Jurkat, Clone E6-1 (cell line): ENCODE results near the gene OLFM1.
"Not testable (repeated sequence)": the region's sequence is repeated elsewhere in the genome, so short reads cannot be mapped to it uniquely, and the experiment has no call there.

Source experiments
- DNase-seq: peaks from one replicate; pipeline ENCODE4 v3.0.0-alpha.2; 2011; ENCODE audit warnings: low read depth, low spot score
- H3K4me3 ChIP-seq: 2 replicates; pipeline ENCODE4 v1.5.1; 2011; ENCODE audit warnings: mild to moderate bottlenecking, low read length, control low read depth, moderate library complexity

The OLFM1 gene

GRCh38 chr9:135101486-135101885 lies 14.0 kb downstream of the OLFM1 start:
- DNase-seq, result no peak
- H3K4me3 ChIP-seq, result no peak overlapping the region

DNA sequence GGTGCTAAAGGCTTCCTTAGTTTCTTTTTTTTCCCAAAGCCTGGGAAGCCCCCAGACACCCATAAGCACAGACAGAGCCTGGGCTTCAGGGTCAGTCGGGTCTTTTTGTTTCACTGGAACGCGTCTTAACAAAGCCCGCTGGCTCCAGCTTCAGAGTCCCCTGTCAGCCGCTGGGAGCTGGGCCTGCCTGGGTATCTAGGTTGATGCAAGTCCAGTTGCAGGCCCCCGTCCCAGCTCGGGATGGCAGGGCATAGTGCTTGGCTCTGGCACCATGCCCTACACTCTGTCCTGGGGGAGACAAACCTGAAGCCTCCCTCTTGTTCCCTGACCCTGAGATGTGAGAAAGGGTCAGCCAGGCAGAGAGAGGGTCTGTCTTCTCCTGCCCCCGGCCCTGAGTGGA lies 14.5 kb downstream of the OLFM1 start:
- DNase-seq, result no peak
- no peak overlapping the region for H3K4me3 ChIP-seq

- no peak for DNase-seq
- H3K4me3 ChIP-seq, result no peak overlapping the region
These were observed 14.9 kb downstream of the OLFM1 start for GRCh38 chr9:135102331-135102730.

DNA sequence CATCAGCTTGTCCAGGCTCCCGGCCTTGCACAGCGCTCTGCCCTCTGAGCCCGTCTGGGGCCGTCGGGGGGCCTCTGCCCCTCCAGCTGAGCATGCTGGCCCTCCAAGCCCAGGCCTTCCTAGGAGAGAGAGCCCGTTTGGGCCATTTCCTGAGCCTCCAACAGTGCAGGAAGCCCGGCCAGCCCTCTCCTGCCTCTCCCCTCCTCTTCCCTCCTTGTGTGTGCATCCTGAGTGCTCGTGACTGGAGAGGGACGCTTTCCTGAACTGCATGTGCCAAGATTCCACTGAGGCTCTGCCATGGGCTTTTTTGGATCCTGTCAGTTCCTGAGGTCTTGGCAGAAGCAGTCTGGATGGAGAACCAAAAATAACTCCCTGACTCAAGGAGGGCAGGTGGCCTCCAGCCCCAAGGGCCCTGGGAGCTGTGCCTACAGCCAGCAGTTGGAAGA lies 15.6 kb downstream of the OLFM1 start:
- DNase-seq, result no peak
- no peak overlapping the region for H3K4me3 ChIP-seq

GRCh38 chr9:135103931-135104639 lies 16.6 kb downstream of the OLFM1 start:
- no peak overlapping the region for H3K4me3 ChIP-seq
- no peak for DNase-seq

- no peak overlapping the region for H3K4me3 ChIP-seq
- no peak for DNase-seq
These were observed 17.3 kb downstream of the OLFM1 start for GRCh38 chr9:135104761-135105160.

GRCh38 chr9:135105211-135105745 lies 17.8 kb downstream of the OLFM1 start:
- no peak overlapping the region for H3K4me3 ChIP-seq
- DNase-seq, result no peak

GRCh38 chr9:135105938-135106491 lies 18.5 kb downstream of the OLFM1 start:
- H3K4me3 ChIP-seq, result no peak overlapping the region
- no peak for DNase-seq

DNA sequence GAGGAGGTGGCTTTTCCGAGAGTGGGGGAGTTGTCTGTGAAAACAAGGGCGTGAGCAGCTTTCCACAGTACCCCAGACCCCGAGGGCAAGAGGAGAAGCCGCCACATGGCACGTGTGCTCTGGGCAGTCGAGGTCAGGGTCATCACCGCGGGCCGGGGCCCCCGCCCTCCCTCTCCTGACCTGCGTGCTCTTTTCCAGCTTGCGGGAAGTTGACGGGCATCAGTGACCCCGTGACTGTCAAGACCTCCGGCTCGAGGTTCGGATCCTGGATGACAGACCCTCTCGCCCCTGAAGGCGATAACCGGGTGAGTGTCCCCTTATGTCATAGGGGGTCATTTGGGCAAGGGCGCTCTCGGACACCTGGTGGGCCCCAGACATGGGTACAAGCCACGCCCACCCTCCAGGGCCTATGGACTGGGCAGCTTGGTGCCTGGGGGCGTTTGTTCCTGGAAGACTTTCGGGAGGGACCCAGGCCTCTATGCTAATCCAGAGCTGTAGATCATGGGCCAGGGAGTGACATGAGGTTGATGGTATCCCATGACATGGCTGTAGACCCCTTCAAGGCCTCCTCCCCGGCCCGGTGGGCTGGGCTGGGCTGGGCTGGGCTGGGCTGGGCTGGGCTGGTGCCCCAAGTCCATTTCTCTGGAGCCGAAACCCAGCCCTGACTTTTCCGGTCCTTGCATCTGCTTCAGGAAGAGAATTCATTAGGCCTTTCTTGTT lies 19.2 kb downstream of the OLFM1 start:
- H3K4me3 ChIP-seq, result no peak overlapping the region
- no peak for DNase-seq

DNA sequence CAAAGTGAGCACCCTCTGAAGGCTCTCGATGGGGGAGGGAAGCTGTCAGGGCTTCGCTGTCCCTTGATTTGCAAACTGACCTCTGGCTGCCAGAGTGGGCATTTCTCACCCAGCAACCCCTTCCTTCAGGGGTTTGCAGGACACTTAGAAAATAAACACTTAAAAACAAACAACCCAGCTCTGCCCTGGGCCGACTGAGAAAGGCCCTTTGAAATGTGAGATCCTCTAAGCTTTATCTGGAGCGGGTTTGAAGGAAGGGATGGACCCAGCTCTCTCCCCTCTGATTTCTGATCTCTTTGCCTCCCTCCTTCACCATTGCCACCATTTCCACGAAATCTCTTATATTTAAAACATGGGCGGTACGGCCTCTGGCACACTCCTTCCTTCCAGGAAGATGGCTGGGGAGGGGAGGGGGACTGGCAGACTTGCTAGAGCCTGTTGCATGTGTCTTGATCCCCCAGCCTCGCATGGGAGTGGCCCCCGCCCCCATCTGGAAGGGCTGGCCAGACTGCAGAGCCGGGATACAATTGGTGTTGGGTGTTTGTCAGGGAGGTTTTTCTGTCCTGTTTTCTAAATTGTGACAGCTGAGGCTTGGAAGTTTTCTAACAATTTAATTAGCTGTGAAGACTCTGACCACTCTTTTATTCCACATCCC lies 20.2 kb downstream of the OLFM1 start:
- H3K4me3 ChIP-seq, result no peak overlapping the region
- DNase-seq, result no peak

- DNase-seq, result no peak
- no peak overlapping the region for H3K4me3 ChIP-seq
These were observed 21.5 kb downstream of the OLFM1 start for GRCh38 chr9:135108831-135109510.

GRCh38 chr9:135109650-135110049 lies 22.2 kb downstream of the OLFM1 start:
- H3K4me3 ChIP-seq, result no peak overlapping the region
- no peak for DNase-seq

- no peak for DNase-seq
- H3K4me3 ChIP-seq, result no peak overlapping the region
These were observed 22.9 kb downstream of the OLFM1 start for GRCh38 chr9:135110416-135110815.

GRCh38 chr9:135111600-135111999 lies 24.1 kb downstream of the OLFM1 start:
- H3K4me3 ChIP-seq, DNase-seq: not testable (repeated sequence)

GRCh38 chr9:135116371-135116770 lies 28.9 kb downstream of the OLFM1 start:
- DNase-seq, result no peak
- no peak overlapping the region for H3K4me3 ChIP-seq

DNA sequence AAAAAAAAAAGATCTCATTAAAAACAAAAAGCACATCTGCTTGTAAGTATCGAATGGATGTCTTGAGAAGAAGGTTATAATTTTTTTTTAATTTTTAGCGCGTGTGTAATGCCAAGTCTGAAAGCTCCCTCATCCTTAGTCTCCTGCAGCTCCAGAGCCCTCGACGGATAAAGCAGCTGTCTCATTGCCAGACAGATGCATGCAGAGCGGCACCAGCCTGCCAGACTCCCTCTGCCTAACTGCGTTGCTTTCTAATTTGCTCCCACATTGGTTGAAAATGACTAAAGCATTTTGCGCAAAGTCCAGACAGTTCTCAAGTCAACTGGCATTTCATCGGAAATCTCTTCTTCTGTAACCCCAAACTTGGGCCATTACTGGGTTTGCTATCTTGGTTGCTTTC lies 29.4 kb downstream of the OLFM1 start:
- DNase-seq, result no peak
- H3K4me3 ChIP-seq, result no peak overlapping the region

DNA sequence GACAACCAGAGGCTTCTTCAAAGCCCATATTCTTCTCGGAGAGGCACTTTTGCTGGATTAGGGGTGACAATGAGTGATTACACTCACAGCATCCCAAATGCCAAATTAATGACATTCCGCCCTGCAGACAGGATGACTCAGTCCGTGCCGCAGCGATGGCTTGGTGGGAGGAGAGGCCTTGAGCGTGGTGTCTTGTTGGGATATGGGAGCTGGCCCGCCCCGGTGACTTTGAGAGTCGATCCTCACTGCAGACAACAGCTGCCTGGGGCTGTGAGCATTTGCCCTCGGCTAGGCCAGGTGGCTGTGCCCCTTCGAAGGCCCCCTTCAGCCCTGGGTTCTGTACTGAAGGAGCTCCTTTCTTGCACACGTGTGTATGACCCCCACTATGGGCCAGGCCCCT lies 29.8 kb downstream of the OLFM1 start:
- DNase-seq, result no peak
- H3K4me3 ChIP-seq, result no peak overlapping the region

DNA sequence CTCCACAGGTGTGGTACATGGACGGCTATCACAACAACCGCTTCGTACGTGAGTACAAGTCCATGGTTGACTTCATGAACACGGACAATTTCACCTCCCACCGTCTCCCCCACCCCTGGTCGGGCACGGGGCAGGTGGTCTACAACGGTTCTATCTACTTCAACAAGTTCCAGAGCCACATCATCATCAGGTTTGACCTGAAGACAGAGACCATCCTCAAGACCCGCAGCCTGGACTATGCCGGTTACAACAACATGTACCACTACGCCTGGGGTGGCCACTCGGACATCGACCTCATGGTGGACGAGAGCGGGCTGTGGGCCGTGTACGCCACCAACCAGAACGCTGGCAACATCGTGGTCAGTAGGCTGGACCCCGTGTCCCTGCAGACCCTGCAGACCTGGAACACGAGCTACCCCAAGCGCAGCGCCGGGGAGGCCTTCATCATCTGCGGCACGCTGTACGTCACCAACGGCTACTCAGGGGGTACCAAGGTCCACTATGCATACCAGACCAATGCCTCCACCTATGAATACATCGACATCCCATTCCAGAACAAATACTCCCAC lies 32.1 kb downstream of the OLFM1 start:
- no peak overlapping the region for H3K4me3 ChIP-seq
- no peak for DNase-seq

DNA sequence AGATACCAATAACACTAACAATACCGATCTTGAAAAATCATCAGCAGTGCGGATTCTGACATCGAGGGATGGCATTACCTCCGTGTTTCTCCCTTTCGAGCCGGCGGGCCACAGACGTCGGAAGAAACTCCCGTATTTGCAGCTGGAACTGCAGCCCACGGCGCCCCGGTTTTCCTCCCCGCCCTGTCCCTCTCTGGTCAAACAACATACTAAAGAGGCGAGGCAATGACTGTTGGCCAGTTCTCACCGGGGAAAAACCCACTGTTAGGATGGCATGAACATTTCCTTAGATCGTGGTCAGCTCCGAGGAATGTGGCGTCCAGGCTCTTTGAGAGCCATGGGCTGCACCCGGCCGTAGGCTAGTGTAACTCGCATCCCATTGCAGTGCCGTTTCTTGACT lies 32.8 kb downstream of the OLFM1 start:
- no peak overlapping the region for H3K4me3 ChIP-seq
- no peak for DNase-seq
